Activated CD4-positive, alpha-beta memory T cell treated with anti-CD3 and anti-CD28 coated beads for 36 hours (primary cell): ENCODE data around the gene ALG9. TPM values are rescaled to one million over a fixed set of nuclear protein-coding genes. Genes with fewer than 3 reads are reported as not detected.

ENCODE experiments used
- CTCF ChIA-PET: fragments of 350-600 bp; sonication (Branson Sonifier 250); formaldehyde crosslinking; loops from one replicate; lab custom pipeline; 2021; ENCODE audit warnings: antibody characterized with exemption, inconsistent platforms; lab: Charles Lee
- POLR2A ChIA-PET: fragments of 350-600 bp; sonication (Branson Sonifier 250); formaldehyde crosslinking; loops from one replicate; lab custom pipeline; 2021; ENCODE audit warnings: antibody characterized with exemption; lab: Charles Lee
- DNase-seq: peaks from one replicate; pipeline ENCODE4 v3.0.0-alpha.2; 2020
- H3K27ac Mint-ChIP-seq: one replicate; pipeline ENCODE4 v1.8.0; 2021; ENCODE audit warnings: mixed read lengths
- H3K27me3 Mint-ChIP-seq: one replicate; pipeline ENCODE4 v1.8.0; 2021; ENCODE audit warnings: mixed read lengths
- H3K36me3 Mint-ChIP-seq: one replicate; pipeline ENCODE4 v1.8.0; 2021; ENCODE audit warnings: mixed read lengths
- H3K4me1 Mint-ChIP-seq: one replicate; pipeline ENCODE4 v1.8.0; 2021; ENCODE audit warnings: low read depth, mixed read lengths
- H3K4me3 Mint-ChIP-seq: one replicate; pipeline ENCODE4 v1.8.0; 2021; ENCODE audit warnings: mild to moderate bottlenecking, mixed read lengths
- H3K9me3 Mint-ChIP-seq: one replicate; pipeline ENCODE4 v1.8.0; 2021; ENCODE audit warnings: mixed read lengths
- intact Hi-C: fragments of 100-400 bp; cut with micrococcal nuclease; formaldehyde crosslinking; loops from one replicate; pipeline ENCODE4 v1.15.1; 2023
- total RNA-seq, 2 experiments: library from RNA; stranded (reverse); gene quantifications; one replicate each; pipeline ENCODE4 v1.2.3, GENCODE V29; 2021

The ALG9 gene
- total RNA-seq, 2 experiments from 2014 or later = 23.6 to 26.7 TPM

DNA sequence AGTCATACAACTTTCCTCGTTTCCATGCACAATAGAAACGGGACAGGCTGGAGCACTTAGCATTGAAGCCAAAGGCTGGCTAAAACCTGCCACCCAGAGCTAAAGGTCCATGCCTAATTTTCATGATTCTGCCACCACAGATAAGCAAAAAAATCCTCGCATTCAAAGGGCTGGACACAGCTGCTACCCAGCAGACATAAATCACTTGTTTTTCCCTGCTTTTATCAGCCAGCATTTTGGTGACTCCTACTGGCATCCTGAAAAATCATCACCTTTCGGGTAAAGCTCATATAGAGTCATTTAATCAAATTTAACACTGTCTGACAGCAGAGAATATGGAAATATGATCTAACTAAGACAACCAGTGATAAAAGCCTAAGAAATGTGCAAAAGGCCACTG, 37.9 kb downstream of the ALG9 start:
- H3K4me3 Mint-ChIP-seq = no peak overlapping the region
- peaks cover 24% of the 10 kb centered on the region for H3K4me1 Mint-ChIP-seq
- no peak for DNase-seq
- H3K36me3 Mint-ChIP-seq = peaks cover 29% of the 10 kb centered on the region
- H3K9me3 Mint-ChIP-seq = no peaks in the 10 kb centered on the region
- intact Hi-C loops = no loop called here
- CTCF ChIA-PET = interaction anchor here (1.0 to 2.7 kb wide), 3 partner anchors 8 to 247 kb away, joined by 3 to 11 read pairs (median 4); no protein-coding TSS in a partner anchor
- no peaks in the 10 kb centered on the region for H3K27me3 Mint-ChIP-seq
- no peak overlapping the region for H3K27ac Mint-ChIP-seq
- POLR2A ChIA-PET = no interaction called here

DNA sequence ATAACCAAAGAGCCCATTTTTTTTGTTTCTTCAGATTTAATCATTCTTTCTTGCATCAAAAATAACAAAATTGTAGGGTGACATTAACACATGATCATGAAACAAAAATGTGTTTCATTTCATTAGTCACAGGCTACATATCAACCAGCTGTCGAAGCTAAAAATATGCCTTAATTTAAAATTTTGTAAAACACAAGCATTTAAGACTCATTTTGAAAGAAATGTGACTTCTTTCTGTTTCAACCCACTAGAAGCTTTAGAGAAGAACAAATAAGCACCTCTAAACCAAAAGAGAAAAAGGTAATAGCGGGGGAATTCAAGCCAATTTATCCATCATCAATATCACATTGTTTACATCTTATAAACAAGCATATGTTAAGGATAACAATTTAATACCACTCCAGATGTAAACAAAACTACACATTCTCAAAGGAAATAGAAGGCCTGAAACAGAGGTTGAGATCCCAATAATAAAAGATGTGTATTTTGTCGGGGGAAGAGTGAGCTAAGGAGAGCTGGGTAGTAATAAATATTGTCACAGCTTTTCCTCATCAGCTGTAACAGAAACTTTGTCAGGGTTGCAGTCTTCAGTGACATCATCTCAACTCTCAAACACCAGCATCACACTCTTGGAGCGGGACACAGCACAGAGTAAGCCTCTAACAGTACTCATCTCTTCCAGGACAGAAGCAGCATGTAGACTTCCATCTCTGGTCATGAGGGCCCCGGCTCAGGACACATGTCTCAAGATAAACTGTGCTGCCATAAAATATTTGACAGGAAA, 42.0 kb downstream of the ALG9 start:
- H3K4me1 Mint-ChIP-seq = peaks cover 18% of the 10 kb centered on the region
- peaks cover 16% of the 10 kb centered on the region for H3K36me3 Mint-ChIP-seq
- CTCF ChIA-PET = interaction anchor here (1.3 kb wide), 1 partner anchor 12 kb away, joined by 7 read pairs; no protein-coding TSS in a partner anchor

DNA sequence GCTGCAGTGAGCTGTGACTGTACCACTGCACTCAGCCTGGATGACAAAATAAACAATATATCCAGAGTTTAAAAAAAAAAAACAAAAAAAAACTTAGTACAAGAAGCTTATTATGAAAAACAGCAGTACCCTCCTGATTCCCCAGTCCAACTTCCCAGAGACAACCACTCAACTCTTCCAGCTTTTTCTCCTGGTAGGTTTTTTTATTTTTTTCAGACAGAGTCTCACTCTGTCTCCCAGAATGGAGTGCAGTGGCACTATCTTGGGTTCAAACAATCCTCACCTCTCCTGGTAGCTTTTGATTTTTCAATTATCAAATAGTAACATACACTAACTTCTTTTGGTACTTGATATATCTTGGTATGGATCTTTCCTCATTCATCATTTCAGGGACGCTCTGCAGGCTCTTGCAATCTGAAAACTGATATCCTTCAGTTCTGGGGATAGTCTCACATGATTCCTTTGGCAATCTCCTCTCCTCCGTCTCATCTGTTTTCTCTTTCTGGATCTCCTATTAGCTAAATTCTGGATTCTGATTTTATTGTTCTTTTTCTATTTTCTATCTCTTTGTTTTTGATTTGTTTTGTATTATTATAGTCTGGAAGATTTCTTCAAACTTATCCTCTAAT, 44.9 kb downstream of the ALG9 start:
- POLR2A ChIA-PET = interaction anchor here (1.1 kb wide), 1 partner anchor 8 kb away, joined by 3 read pairs; no protein-coding TSS in a partner anchor
- no peak overlapping the region for H3K27ac Mint-ChIP-seq

More for the DNA sequence above, 42.0 kb downstream of the ALG9 start:
- Mint-ChIP-seq H3K27ac (no peak overlapping the region), H3K9me3 (no peaks in the 10 kb centered on the region), H3K27me3 (no peaks in the 10 kb centered on the region), H3K4me3 (no peak overlapping the region)
- peak; percentile 10 for DNase-seq
- intact Hi-C loops = loop anchor here (1.0 to 5.0 kb wide), 2 partner anchors 130 to 227 kb away; partner anchors contain the start of gene SIK2
- POLR2A ChIA-PET = interaction anchor here (0.6 kb wide), 1 partner anchor 12 kb away, joined by 3 read pairs; no protein-coding TSS in a partner anchor

DNA sequence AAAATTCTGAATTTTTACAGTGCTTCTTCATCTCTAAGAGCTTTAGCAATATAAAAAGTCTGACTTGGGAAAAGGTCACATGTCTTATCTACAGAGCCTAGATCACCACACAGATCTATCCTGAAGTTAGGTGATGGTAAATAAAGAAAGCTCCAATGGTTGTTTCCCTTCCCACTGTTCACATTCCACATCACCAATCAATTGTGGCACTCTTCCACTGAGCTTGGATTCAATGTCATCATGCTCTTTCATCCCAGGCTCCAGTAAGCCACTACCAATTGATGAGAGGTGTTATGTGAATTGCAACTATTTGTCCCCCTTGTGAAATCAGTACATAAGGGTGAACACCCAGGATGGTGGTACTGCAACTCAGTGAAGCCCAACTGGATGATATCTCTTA, 47.8 kb downstream of the ALG9 start:
- CTCF ChIA-PET = interaction anchor here (0.6 to 1.7 kb wide), 2 partner anchors 46 to 541 kb away, joined by 3 to 7 read pairs; no protein-coding TSS in a partner anchor

More for the DNA sequence above, 44.9 kb downstream of the ALG9 start:
- H3K9me3 Mint-ChIP-seq = no peaks in the 10 kb centered on the region
- H3K27me3 Mint-ChIP-seq = no peaks in the 10 kb centered on the region
- H3K4me3 Mint-ChIP-seq = no peak overlapping the region
- peaks cover 18% of the 10 kb centered on the region for H3K4me1 Mint-ChIP-seq
- H3K36me3 Mint-ChIP-seq = peaks cover 18% of the 10 kb centered on the region
- intact Hi-C loops = loop anchor here (5.0 kb wide), 1 partner anchor 224 kb away; the partner anchor contains the start of gene SIK2
- CTCF ChIA-PET = interaction anchor here (0.6 kb wide), 1 partner anchor 211 kb away, joined by 4 read pairs; no protein-coding TSS in a partner anchor
- DNase-seq = no peak

DNA sequence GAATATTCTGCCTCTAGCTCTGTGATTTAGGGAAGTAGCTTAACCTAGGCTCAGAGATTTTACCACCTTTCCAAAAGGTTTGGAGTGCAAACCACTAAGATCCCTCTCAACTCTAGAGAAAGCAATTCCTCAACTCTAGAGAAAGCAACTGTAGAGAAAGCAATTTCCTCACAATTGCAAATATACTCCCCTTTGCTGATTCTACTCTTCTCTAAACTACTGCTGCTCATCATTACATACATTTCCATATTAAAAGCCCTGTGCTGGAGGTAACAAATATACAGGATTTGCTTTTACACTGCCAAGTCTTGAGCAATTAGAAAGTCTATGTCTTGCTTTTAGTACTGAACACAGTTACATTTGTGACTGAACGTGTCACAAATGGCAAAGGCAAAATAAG, 48.2 kb downstream of the ALG9 start:
- H3K4me3 Mint-ChIP-seq = no peak overlapping the region
- CTCF ChIA-PET = interaction anchor here (0.6 to 1.7 kb wide), 2 partner anchors 46 to 541 kb away, joined by 3 to 7 read pairs; no protein-coding TSS in a partner anchor
- no peak for DNase-seq
- no peaks in the 10 kb centered on the region for H3K27me3 Mint-ChIP-seq
- POLR2A ChIA-PET = interaction anchor here (0.6 kb wide), 1 partner anchor 316 kb away, joined by 3 read pairs; no protein-coding TSS in a partner anchor
- no peaks in the 10 kb centered on the region for H3K9me3 Mint-ChIP-seq
- H3K36me3 Mint-ChIP-seq = peaks cover 10% of the 10 kb centered on the region
- H3K4me1 Mint-ChIP-seq = no peaks in the 10 kb centered on the region
- H3K27ac Mint-ChIP-seq = no peak overlapping the region
- intact Hi-C loops = no loop called here

More for the DNA sequence above, 47.8 kb downstream of the ALG9 start:
- Mint-ChIP-seq H3K27ac (no peak overlapping the region), H3K4me3 (no peak overlapping the region), H3K36me3 (peaks cover 13% of the 10 kb centered on the region), H3K9me3 (no peaks in the 10 kb centered on the region), H3K27me3 (no peaks in the 10 kb centered on the region), H3K4me1 (peaks cover 2% of the 10 kb centered on the region)
- intact Hi-C loops = no loop called here
- POLR2A ChIA-PET = no interaction called here
- no peak for DNase-seq

DNA sequence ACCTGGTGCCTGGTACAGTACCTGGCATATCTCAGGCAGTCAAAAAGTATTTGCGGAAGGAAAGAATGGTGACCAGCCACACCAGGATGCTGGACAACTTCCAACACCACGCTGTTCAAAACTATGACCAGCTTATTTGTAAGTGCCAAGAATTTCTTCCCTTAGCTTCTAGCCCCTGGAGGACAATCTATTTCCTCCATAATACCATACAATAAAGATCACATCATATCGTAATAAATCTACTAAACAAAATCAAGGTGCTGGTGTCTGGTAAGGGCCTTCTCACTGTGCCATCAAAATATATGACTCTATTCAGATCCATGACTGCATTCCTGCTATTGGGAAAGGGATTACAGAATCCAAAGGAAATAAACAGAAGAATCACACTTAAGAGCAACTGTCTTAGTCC, 51.5 kb downstream of the ALG9 start:
- peaks cover 3% of the 10 kb centered on the region for H3K4me1 Mint-ChIP-seq
- no peak for DNase-seq
- ChIA-PET CTCF (interaction anchor here (0.9 to 1.2 kb wide), 2 partner anchors 43 to 216 kb away, joined by 3 read pairs; no protein-coding TSS in a partner anchor), POLR2A (no interaction called here)
- no peaks in the 10 kb centered on the region for H3K9me3 Mint-ChIP-seq
- intact Hi-C loops = no loop called here
- H3K36me3 Mint-ChIP-seq = peaks cover 6% of the 10 kb centered on the region
- H3K4me3 Mint-ChIP-seq = no peak overlapping the region
- H3K27me3 Mint-ChIP-seq = no peaks in the 10 kb centered on the region
- H3K27ac Mint-ChIP-seq = no peak overlapping the region

DNA sequence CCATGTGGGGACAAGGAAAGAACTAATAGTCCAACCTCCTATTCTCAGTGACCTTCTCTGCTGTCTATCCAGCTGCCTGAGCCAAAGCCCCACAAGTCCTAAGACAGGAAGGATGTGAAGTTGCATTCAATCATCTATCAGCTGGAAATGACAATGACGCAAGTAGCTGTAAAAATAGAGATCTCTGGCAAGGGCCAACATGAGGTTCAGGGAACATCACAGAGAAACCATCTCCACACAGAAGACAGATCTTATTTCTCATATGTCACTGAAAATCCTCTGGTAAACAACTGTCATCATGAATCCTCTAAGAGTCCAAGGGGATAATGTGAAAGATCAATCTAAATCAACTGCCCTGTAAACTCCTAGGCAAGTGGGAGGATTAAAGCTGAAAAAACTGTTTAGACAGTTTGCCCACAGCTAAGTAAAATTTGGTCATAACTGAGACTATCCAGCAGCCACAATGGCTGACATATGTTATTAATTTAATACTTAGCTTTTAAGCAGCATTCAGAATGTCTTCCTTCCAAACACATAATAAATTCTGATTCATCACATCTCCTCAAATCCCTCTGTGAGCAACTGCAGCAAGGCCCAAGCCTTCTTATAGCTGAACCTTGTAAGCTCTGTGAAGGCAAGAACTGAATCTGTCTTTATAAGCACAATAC, 52.1 kb downstream of the ALG9 start:
- no peaks in the 10 kb centered on the region for H3K27me3 Mint-ChIP-seq
- ChIA-PET CTCF (interaction anchor here (0.9 to 1.2 kb wide), 2 partner anchors 43 to 215 kb away, joined by 3 read pairs; no protein-coding TSS in a partner anchor), POLR2A (no interaction called here)
- peaks cover 3% of the 10 kb centered on the region for H3K4me1 Mint-ChIP-seq
- no peak overlapping the region for H3K27ac Mint-ChIP-seq
- H3K9me3 Mint-ChIP-seq = no peaks in the 10 kb centered on the region
- H3K4me3 Mint-ChIP-seq = no peak overlapping the region
- peaks cover 6% of the 10 kb centered on the region for H3K36me3 Mint-ChIP-seq
- DNase-seq = no peak
- intact Hi-C loops = no loop called here

DNA sequence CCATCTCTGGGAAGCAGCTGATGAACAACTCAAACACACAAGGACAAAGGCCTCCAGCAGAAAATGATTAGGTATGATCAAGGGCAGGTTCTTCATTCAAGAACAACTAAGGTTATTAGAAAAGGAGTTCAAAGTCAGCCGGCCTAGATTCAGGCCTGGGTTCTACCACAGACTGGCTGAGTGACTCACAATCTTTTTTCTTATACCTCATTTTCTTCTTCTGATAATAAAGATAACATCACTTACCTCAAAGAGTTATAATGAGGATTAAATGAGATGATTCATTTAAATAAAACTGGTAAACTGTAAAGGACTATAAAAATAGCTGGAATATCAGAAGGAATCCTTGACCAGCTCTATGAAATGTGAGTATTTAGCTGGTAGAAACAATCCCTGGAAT, 55.9 kb downstream of the ALG9 start:
- Mint-ChIP-seq H3K36me3 (no peaks in the 10 kb centered on the region), H3K27ac (no peak overlapping the region), H3K4me1 (peaks cover 3% of the 10 kb centered on the region), H3K27me3 (no peaks in the 10 kb centered on the region), H3K9me3 (no peaks in the 10 kb centered on the region), H3K4me3 (no peak overlapping the region)
- POLR2A ChIA-PET = no interaction called here
- CTCF ChIA-PET = interaction anchor here (0.7 to 1.1 kb wide), 2 partner anchors 26 to 38 kb away, joined by 3 to 4 read pairs; no protein-coding TSS in a partner anchor
- intact Hi-C loops = no loop called here
- no peak for DNase-seq

DNA sequence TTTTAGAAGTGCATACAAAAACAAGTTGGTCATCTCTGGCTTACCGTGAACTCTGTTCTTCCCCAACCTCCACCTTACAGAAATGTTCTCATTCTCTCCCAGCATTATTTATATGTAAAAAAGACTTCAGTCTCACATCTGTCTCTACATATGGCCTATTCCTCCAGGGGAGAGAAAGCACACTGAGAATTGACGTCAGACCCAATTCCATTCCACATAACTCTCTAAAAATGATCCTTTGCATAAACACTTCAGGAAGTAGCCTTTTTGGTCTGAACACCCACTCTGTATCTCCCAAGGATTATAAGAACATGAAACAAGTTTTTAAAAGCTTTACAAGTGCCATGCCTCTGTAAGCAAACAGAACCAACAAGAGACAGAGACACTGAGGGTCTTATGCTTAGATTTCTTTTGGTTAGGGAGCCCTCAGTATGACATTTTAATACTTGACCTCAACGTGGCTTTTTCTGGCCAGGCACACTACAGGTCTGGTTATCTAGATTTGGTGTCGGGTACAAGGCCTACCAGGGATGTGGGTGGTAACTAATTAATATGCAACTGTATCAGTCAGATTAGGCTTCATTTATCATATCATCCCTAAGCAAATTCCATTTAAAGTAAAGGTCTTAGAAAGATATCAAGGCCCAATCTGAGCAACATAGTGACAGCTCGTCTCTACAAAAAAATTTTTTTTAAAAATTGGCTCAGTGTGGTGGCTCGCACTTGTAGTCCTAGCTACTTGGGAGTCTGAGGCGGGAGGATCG, 56.6 kb downstream of the ALG9 start:
- H3K27ac Mint-ChIP-seq = no peak overlapping the region
- no peak overlapping the region for H3K4me3 Mint-ChIP-seq
- H3K27me3 Mint-ChIP-seq = no peaks in the 10 kb centered on the region
- CTCF ChIA-PET = interaction anchor here (0.7 to 1.1 kb wide), 2 partner anchors 27 to 37 kb away, joined by 3 to 4 read pairs; no protein-coding TSS in a partner anchor
- H3K4me1 Mint-ChIP-seq = peaks cover 3% of the 10 kb centered on the region
- H3K9me3 Mint-ChIP-seq = no peaks in the 10 kb centered on the region
- DNase-seq = no peak
- POLR2A ChIA-PET = no interaction called here
- H3K36me3 Mint-ChIP-seq = peaks cover 2% of the 10 kb centered on the region
- intact Hi-C loops = no loop called here

DNA sequence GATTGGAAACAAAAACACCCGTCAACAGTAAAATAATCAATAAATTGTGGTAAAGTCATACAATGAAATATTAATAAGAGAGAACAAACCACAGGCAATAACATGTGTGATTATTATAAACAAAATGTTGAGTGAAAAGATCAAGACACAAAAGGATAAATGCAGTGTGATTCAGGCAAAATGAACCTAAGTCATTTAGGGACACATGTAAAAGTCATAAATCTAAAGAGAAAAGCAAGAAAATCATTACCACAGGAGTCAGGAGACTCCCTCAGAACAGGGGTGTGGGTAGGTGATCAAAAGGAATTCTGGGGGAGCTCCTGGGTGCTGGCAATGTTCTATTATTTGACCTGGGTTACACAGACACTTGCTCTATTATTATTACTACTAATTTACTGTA, 57.3 kb downstream of the ALG9 start:
- no peak overlapping the region for H3K27ac Mint-ChIP-seq
- POLR2A ChIA-PET = no interaction called here
- no peaks in the 10 kb centered on the region for H3K9me3 Mint-ChIP-seq
- peaks cover 2% of the 10 kb centered on the region for H3K36me3 Mint-ChIP-seq
- no peak for DNase-seq
- CTCF ChIA-PET = no interaction called here
- H3K27me3 Mint-ChIP-seq = no peaks in the 10 kb centered on the region
- intact Hi-C loops = no loop called here
- H3K4me1 Mint-ChIP-seq = peaks cover 3% of the 10 kb centered on the region
- H3K4me3 Mint-ChIP-seq = no peak overlapping the region

DNA sequence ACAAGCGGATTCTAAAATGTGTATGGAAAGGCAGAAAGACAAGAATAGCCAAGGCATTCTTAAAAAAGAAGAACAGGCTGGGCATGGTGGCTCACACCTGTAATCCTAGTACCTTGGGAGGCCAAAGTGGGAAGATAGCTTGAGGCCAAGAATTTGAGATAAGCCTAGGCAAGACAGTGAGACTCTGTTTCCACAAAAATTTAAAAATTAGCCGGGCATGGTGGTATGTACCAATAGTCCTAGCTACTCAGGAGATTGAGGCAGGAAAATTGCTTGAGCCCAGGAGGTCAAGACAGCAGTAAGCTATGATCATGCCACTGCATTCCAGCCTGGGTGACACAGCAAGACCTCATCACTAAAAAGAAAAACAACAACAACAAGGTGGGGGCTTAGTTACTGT, 59.2 kb downstream of the ALG9 start:
- POLR2A ChIA-PET = interaction anchor here (0.7 kb wide), 1 partner anchor 148 kb away, joined by 3 read pairs; no protein-coding TSS in a partner anchor
- intact Hi-C loops = no loop called here
- no peaks in the 10 kb centered on the region for H3K27me3 Mint-ChIP-seq
- no peaks in the 10 kb centered on the region for H3K9me3 Mint-ChIP-seq
- H3K27ac Mint-ChIP-seq = no peak overlapping the region
- CTCF ChIA-PET = no interaction called here
- peaks cover 8% of the 10 kb centered on the region for H3K36me3 Mint-ChIP-seq
- peaks cover 3% of the 10 kb centered on the region for H3K4me1 Mint-ChIP-seq
- DNase-seq = no peak
- no peak overlapping the region for H3K4me3 Mint-ChIP-seq
